Erythroblast (primary cell): Measurements from ENCODE around the gene PIK3CA.

Source experiments
- GATA1 ChIP-seq: IDR thresholded peaks from 2 replicates; pipeline ENCODE4 v1.6.1; 2011; ENCODE audit warnings: low read depth, mild to moderate bottlenecking, control low read depth, low read length, moderate library complexity
- POLR2A ChIP-seq: IDR thresholded peaks from 2 replicates; pipeline ENCODE4 v1.6.1; 2011; ENCODE audit warnings: mild to moderate bottlenecking, low read length

DNA sequence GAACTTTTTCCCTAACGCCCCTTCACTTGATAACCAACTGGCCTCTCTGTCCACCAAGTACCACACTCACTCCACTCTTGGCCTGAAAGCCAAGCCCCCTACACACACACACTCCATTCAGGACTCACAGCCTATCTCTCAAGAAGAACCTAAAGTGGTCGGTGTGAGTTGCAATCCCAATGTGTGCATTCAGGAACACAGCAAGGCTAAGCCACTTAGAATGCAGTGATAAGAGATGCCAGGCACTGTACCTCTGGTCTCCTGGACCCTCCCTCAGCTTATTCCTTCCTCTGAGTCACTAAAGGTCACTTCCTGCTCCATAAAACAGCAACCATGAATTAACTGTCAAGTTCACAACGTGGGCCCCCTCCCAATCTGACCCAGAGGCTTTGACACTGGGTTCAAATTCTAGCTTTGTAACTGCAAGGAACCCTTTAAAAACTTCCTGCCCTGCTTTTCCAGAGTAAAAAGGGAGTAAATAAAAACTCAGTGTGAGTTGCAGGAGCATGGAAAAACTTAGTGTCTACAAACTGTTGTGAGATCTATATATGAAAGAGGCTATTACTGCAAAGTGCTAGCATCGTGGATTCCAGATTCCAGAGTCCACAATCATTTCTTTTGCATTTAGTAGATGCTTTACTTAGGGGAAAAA is 120.4 kb downstream of the PIK3CA start:
- TF ChIP-seq POLR2A, result no peak
- no peak for TF ChIP-seq GATA1
